Hematopoietic multipotent progenitor cell treated with erythropoietin and hydrocortisone succinate and interleukin-3 and kit ligand, for 4 days (in vitro differentiated cells): Measurements from ENCODE around the gene DAPK2.
A peak's percentile ranks its signal among the peaks of the same experiment; 100 is the strongest.
"Not testable (repeated sequence)": the region's sequence is repeated elsewhere in the genome, so short reads cannot be mapped to it uniquely, and the experiment has no call there.

Experiments
- DNase-seq: peaks from one replicate; pipeline ENCODE4 v3.0.0-alpha.2; 2015

DAPK2 gene

GRCh38 chr15:63970621-63971426, 75.5 kb downstream of the DAPK2 start:
- no peak for DNase-seq

DNA sequence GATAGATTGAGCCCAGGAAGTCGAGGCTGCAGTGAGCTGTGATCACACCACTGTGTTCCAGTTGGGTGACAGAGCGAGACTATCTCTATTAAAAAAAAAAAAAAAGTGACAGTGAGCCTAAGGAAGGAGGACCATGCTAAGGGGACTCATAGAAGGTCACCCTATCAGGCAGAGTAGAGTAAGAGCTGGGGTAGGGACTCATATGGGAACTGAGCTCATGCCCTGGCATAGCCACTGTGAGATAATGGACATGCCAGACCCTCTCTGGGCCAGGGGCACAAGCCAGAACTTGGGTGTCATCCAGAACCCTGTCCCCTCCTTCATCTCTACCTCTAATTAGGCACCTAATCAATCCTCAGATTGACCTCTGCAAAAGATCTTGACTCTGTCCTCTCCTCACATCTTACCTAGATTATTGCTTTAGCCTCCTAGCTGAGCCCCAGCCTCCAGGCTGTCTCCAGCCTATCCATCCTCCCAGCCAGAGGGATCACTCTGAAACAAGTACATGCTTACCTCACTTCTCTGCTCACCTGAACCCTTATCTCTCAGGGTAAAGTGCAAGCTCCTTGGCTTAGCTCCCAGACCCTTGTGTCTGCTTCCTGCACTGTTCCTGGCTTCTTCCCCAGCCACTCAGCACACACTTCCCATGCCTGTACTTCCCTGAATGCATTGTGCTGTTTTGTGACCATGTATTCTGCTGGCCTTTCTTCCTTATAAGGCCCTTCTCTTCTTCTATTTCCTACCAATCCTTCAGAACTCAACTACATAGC, 76.4 kb downstream of the DAPK2 start:
- no peak for DNase-seq

- no peak for DNase-seq
These were observed 77.6 kb downstream of the DAPK2 start for GRCh38 chr15:63968700-63969099.

DNA sequence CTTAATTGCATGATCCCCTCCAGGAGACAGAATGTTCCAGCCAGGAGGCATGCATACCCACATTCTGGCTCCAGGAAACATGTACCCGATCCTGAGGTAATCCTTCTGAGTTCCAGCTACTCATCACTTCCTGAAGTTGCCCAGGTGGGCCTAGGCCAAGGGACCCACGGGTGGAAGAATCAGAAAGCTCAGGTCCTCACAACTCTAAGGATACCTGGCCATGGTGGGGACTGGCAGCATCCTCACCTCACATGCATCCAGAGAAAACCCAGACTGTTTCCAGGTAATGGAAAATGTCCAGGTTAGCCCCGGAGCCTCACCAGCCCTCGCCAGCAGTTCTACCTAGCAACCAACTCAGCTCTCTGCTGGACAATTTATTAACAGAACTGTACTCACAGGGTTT, 78.2 kb downstream of the DAPK2 start:
- DNase-seq, result no peak

- DNase-seq, result no peak
These were observed 78.7 kb downstream of the DAPK2 start for GRCh38 chr15:63967616-63968015.

DNA sequence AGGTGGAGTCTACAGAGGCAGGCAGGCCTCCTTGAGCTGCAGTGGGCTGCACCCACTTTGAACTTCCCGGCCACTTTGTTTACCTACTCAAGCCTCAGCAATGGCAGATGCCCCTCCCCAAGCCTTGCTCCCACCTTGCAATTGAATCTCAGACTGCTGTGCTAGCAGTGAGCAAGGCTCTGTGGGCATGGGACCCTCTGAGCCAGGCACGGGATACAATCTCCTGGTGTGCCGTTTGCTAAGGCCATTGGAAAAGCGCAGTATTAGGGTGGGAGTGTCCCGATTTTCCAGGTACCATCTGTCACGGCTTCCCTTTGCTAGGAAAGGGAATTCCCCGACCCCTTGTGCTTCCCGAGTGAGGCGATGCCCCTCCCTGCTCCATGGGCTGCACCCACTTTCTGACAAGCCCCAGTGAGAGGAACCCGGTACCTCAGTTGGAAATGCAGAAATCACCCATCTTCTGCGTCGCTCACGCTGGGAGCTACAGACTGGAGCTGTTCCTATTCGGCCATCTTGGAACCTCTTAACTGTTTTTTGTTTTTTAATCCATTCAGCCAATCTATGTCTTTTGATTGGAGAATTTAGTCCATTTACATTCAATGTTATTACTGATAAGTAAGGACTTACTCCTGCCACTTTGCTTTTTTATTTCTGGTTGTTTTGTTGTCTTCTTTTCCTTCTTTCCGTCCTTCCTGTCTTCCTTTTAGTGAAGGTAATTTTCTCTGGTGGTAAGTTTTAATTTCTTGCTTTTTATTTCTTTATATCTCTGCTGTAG, 83.2 kb downstream of the DAPK2 start:
- DNase-seq, result not testable (repeated sequence)

- peak; percentile 26 for DNase-seq
These were observed 92.8 kb downstream of the DAPK2 start for GRCh38 chr15:63953524-63953923.

GRCh38 chr15:63950911-63951481, 95.3 kb downstream of the DAPK2 start:
- no peak for DNase-seq

- no peak for DNase-seq
These were observed 97.3 kb downstream of the DAPK2 start for GRCh38 chr15:63948971-63949370.

DNA sequence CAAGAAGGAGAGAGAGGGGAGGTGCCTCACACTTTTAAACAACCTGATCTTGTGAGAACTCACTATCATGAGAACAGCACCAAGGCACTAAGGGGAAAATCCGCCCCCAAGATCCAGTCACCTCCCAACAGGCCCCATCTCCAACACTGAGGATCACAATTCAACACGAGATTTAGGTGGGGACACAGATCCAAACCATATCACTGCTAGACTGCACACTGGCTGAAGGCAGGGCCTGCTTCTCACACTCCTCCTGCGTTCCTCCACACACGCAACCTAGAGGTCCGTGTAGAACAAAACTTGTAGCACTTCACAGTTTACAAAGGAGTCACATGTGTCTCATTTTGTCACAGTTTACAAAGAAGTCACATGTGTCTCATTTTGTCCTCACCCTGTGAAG, 97.8 kb downstream of the DAPK2 start:
- no peak for DNase-seq

GRCh38 chr15:63947228-63947627, 99.1 kb downstream of the DAPK2 start:
- DNase-seq, result no peak

- DNase-seq, result no peak
These were observed 99.7 kb downstream of the DAPK2 start for GRCh38 chr15:63946524-63947065.

DNA sequence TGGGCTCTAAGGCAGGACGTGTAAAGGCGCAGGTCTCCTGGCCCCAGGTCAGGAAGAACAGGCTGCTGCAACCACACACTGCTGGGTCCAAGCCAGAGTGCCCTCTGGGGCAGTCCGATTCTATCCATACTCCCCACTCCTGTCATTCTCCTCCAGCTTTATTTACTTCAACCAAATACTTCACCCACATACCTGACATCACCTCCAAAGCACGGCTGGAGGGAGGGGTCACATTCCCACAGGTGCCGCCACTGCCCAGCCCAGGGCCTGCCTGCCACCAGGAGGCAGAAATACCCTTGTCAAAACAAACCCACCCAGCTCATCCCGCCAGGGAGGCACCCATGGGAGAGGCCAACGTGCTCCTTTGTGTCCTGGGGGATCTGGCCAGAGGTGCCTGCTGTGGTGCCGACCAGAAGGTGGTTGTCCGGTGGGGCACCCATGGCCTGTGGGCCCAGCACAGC, 100.4 kb downstream of the DAPK2 start:
- DNase-seq, result no peak

DNA sequence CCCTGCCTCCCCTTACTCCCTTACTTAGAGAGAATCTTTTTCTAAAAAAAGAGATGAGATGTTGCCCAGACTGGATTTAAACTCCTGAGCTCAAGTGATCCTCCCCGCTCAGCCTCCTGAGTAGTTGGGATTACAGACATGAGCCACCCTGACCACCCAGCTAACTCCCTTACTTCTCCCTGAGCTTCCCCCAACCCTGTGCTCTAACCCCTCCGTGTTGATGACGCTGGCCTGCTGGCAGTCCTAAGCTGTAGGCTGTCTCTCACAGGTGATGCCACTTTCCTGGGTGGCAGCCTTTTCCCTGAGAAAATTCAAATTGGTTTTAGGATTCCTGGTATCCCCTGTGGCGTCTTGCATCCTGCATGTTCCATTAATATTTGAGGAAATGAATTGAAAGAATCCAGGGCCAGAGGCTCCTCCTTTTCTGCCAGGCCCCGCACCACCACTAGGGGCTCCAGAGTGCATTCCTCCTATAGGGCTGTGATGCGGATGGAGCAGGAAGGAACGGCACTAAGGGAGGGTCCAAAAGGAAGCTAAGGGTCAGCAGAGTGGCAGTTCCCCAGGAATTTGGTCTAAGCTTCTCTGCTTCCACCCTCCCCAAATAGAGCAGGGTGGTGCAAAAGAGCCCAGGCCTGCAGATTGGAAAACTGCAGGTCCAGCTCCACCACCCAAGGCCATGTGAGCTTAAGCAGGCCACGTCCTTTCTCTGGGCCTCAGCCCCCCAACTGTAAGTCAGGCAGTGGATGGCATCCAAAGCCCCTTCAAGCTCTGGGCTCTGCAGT, 101.1 kb downstream of the DAPK2 start:
- peak; percentile 88 for DNase-seq

DNA sequence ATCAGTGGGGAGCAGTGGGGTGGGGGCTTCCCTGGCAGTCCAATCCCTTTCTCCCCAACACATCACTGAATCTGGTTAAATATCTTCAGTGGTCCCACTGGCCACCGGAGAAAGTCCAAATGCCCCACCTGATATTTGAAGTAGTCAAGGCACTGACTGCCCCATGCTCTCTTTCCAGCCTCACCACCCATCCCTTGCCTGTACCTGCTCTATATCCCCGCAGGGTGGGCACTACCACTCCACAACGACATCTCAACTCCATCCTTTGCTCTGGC, 101.7 kb downstream of the DAPK2 start:
- DNase-seq, result no peak

GRCh38 chr15:63943829-63944680, 102.2 kb downstream of the DAPK2 start:
- DNase-seq, result no peak

DNA sequence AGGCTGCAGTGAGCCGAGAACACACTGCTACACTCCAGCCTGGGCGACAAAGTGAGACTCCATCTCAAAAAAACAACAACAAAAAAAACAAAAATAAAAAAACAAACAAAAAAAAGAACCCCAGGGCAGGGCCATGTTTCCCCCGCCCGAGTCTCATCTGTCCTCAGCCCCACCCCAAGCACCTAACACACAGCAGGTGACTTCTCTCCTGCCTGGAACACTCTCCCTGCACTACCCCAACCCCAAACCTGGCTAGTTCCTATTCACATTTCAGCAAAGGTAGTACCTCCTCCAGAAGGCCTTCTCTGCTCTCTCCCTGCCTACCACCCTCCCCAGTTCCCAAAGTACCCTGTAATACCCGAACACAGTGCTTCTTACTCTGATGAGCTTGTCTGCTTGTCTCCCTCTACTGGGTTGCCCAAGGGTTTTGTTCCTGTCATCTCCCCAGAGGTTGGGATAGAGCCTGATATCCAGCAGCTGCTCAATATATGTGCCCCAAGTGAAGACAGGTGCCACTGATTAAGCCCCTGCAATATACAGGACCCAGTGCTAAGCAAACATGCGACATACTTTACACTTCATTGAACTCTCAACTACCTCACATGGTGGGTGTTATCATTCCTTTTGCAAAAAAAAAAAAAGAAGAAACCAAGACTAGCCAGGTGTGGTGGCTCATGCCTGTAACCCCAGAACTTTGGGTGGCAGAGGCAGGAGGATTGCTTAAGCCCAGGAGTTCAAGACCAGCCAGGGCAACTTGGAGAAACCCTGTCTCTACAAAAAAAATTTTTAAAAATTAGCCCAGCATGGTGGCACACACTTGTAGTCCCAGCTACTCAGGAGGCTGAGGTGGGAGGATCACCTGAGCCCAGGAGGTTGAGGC, 103.6 kb downstream of the DAPK2 start:
- no peak for DNase-seq

DNA sequence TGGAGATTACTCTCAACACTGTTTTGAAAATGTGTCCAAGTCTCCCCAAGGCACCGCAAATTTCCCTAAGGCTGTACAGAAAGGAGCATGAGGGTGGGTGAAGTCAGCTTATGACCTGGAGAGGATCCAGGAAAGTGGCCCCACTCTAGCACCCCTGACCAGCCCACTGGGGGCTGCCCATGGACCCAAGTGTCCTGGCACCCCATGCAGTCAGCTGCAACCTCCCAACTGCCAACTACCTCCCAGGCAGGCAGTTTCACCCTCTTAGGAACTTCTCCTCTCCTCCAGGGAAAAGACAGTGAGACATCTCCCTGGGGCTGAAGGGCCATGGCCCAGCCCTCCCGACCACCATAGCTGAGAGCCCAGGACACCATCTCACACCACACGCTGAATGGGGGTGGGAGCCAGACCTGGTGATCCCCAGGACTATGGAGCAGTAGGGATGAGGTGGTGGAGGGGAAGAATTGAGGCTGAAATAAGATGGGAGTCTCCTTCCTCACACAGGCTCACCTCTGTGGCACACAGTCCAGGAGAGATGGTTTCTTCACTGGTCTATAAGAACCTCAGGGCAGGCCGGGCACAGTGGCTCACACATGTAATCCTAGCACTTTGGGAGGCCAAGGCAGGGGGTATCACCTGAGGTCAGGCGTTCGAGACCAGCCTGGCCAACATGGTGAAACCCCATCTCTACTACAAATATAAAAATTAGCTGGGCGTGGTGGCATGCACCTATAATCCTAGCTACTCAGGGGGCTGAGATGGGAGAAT, 104.4 kb downstream of the DAPK2 start:
- DNase-seq, result no peak

- DNase-seq, result peak; percentile 15
These were observed 105.2 kb downstream of the DAPK2 start for GRCh38 chr15:63940966-63941620.
